Measurements from ENCODE around the gene TNS1.
"Not testable (repeated sequence)": the region's sequence is repeated elsewhere in the genome, so short reads cannot be mapped to it uniquely, and the experiment has no call there.

The TNS1 gene

GRCh38 chr2:218002845-218003180 is at the start of gene TNS1:
TSS of gene TNS1 (minus strand) at chr2:218002995. CDS start at chr2:218002872, 123 bp downstream.
- Histone ChIP-seq H3K4me3 (ENCODE audit: low read length) (no peak within 1 kb of the TSS), H3K36me3 (ENCODE audit: control insufficient read depth, insufficient read depth, low read length) (no peaks in the 10 kb centered on the region), H3K27me3 (ENCODE audit: control insufficient read depth, insufficient read depth, low read length) (no peaks in the 10 kb centered on the region), H3K9me3 (ENCODE audit: control insufficient read depth, low read length) (no peaks in the 10 kb centered on the region), H3K4me1 (ENCODE audit: control insufficient read depth, insufficient read depth, low read length) (peaks cover 7% of the 10 kb centered on the region), H3K9ac (ENCODE audit: low read length) (no peak within 1 kb of the TSS)

GRCh38 chr2:218051903-218052302 is 49.1 kb upstream of the TNS1 start:
- H3K4me1 ChIP-seq (ENCODE audit: control insufficient read depth, insufficient read depth, low read length) = no peaks in the 10 kb centered on the region
- H3K36me3 ChIP-seq (ENCODE audit: control insufficient read depth, insufficient read depth, low read length) = no peaks in the 10 kb centered on the region
- no peak overlapping the region for H3K4me3 ChIP-seq (ENCODE audit: low read length)
- no peaks in the 10 kb centered on the region for H3K9me3 ChIP-seq (ENCODE audit: control insufficient read depth, low read length)
- H3K27me3 ChIP-seq (ENCODE audit: control insufficient read depth, insufficient read depth, low read length) = no peaks in the 10 kb centered on the region
- H3K9ac ChIP-seq (ENCODE audit: low read length) = no peak overlapping the region

- H3K9me3 ChIP-seq (ENCODE audit: control insufficient read depth, low read length) = no peaks in the 10 kb centered on the region
- no peak overlapping the region for H3K9ac ChIP-seq (ENCODE audit: low read length)
- no peak overlapping the region for H3K4me3 ChIP-seq (ENCODE audit: low read length)
- H3K27me3 ChIP-seq (ENCODE audit: control insufficient read depth, insufficient read depth, low read length) = no peaks in the 10 kb centered on the region
- H3K36me3 ChIP-seq (ENCODE audit: control insufficient read depth, insufficient read depth, low read length) = no peaks in the 10 kb centered on the region
- no peaks in the 10 kb centered on the region for H3K4me1 ChIP-seq (ENCODE audit: control insufficient read depth, insufficient read depth, low read length)
Measured at GRCh38 chr2:218047536-218048225, 44.9 kb upstream of the TNS1 start.

- Histone ChIP-seq H3K9ac (ENCODE audit: low read length) (no peak overlapping the region), H3K36me3 (ENCODE audit: control insufficient read depth, insufficient read depth, low read length) (no peaks in the 10 kb centered on the region), H3K4me3 (ENCODE audit: low read length) (no peak overlapping the region), H3K27me3 (ENCODE audit: control insufficient read depth, insufficient read depth, low read length) (no peaks in the 10 kb centered on the region), H3K4me1 (ENCODE audit: control insufficient read depth, insufficient read depth, low read length) (no peaks in the 10 kb centered on the region), H3K9me3 (ENCODE audit: control insufficient read depth, low read length) (no peaks in the 10 kb centered on the region)
Measured at GRCh38 chr2:218046238-218046637, 43.4 kb upstream of the TNS1 start.

GRCh38 chr2:218044599-218044998 is 41.8 kb upstream of the TNS1 start:
- H3K27me3 ChIP-seq (ENCODE audit: control insufficient read depth, insufficient read depth, low read length); H3K4me3 ChIP-seq (ENCODE audit: low read length); H3K9ac ChIP-seq (ENCODE audit: low read length); H3K9me3 ChIP-seq (ENCODE audit: control insufficient read depth, low read length); H3K36me3 ChIP-seq (ENCODE audit: control insufficient read depth, insufficient read depth, low read length); H3K4me1 ChIP-seq (ENCODE audit: control insufficient read depth, insufficient read depth, low read length): not testable (repeated sequence)

- no peaks in the 10 kb centered on the region for H3K27me3 ChIP-seq (ENCODE audit: control insufficient read depth, insufficient read depth, low read length)
- H3K4me1 ChIP-seq (ENCODE audit: control insufficient read depth, insufficient read depth, low read length) = no peaks in the 10 kb centered on the region
Measured at GRCh38 chr2:218043701-218044109, 40.9 kb upstream of the TNS1 start.

GRCh38 chr2:218043100-218043499 is 40.3 kb upstream of the TNS1 start:
- H3K27me3 ChIP-seq (ENCODE audit: control insufficient read depth, insufficient read depth, low read length) = no peaks in the 10 kb centered on the region
- no peaks in the 10 kb centered on the region for H3K36me3 ChIP-seq (ENCODE audit: control insufficient read depth, insufficient read depth, low read length)
- H3K9ac ChIP-seq (ENCODE audit: low read length) = no peak overlapping the region
- no peaks in the 10 kb centered on the region for H3K9me3 ChIP-seq (ENCODE audit: control insufficient read depth, low read length)
- no peak overlapping the region for H3K4me3 ChIP-seq (ENCODE audit: low read length)
- no peaks in the 10 kb centered on the region for H3K4me1 ChIP-seq (ENCODE audit: control insufficient read depth, insufficient read depth, low read length)

More at GRCh38 chr2:218043701-218044109, 40.9 kb upstream of the TNS1 start:
- H3K9me3 ChIP-seq (ENCODE audit: control insufficient read depth, low read length) = no peaks in the 10 kb centered on the region
- H3K36me3 ChIP-seq (ENCODE audit: control insufficient read depth, insufficient read depth, low read length) = no peaks in the 10 kb centered on the region
- no peak overlapping the region for H3K4me3 ChIP-seq (ENCODE audit: low read length)
- no peak overlapping the region for H3K9ac ChIP-seq (ENCODE audit: low read length)

- no peaks in the 10 kb centered on the region for H3K4me1 ChIP-seq (ENCODE audit: control insufficient read depth, insufficient read depth, low read length)
Measured at GRCh38 chr2:218041302-218042168, 38.7 kb upstream of the TNS1 start.

GRCh38 chr2:218040883-218041282 is 38.1 kb upstream of the TNS1 start:
- H3K4me3 ChIP-seq (ENCODE audit: low read length) = no peak overlapping the region
- no peaks in the 10 kb centered on the region for H3K36me3 ChIP-seq (ENCODE audit: control insufficient read depth, insufficient read depth, low read length)
- H3K27me3 ChIP-seq (ENCODE audit: control insufficient read depth, insufficient read depth, low read length) = no peaks in the 10 kb centered on the region
- no peaks in the 10 kb centered on the region for H3K9me3 ChIP-seq (ENCODE audit: control insufficient read depth, low read length)
- H3K9ac ChIP-seq (ENCODE audit: low read length) = no peak overlapping the region
- H3K4me1 ChIP-seq (ENCODE audit: control insufficient read depth, insufficient read depth, low read length) = no peaks in the 10 kb centered on the region

More at GRCh38 chr2:218041302-218042168, 38.7 kb upstream of the TNS1 start:
- H3K27me3 ChIP-seq (ENCODE audit: control insufficient read depth, insufficient read depth, low read length) = no peaks in the 10 kb centered on the region
- H3K36me3 ChIP-seq (ENCODE audit: control insufficient read depth, insufficient read depth, low read length) = no peaks in the 10 kb centered on the region
- H3K9me3 ChIP-seq (ENCODE audit: control insufficient read depth, low read length) = no peaks in the 10 kb centered on the region
- no peak overlapping the region for H3K4me3 ChIP-seq (ENCODE audit: low read length)
- H3K9ac ChIP-seq (ENCODE audit: low read length) = no peak overlapping the region

GRCh38 chr2:218039171-218039570 is 36.4 kb upstream of the TNS1 start:
- no peaks in the 10 kb centered on the region for H3K9me3 ChIP-seq (ENCODE audit: control insufficient read depth, low read length)
- H3K27me3 ChIP-seq (ENCODE audit: control insufficient read depth, insufficient read depth, low read length) = peaks cover 5% of the 10 kb centered on the region
- no peaks in the 10 kb centered on the region for H3K36me3 ChIP-seq (ENCODE audit: control insufficient read depth, insufficient read depth, low read length)

GRCh38 chr2:218036371-218036770 is 33.6 kb upstream of the TNS1 start:
- H3K4me1 ChIP-seq (ENCODE audit: control insufficient read depth, insufficient read depth, low read length) = peaks cover 9% of the 10 kb centered on the region
- no peak overlapping the region for H3K4me3 ChIP-seq (ENCODE audit: low read length)
- no peaks in the 10 kb centered on the region for H3K9me3 ChIP-seq (ENCODE audit: control insufficient read depth, low read length)
- no peak overlapping the region for H3K9ac ChIP-seq (ENCODE audit: low read length)
- peaks cover 9% of the 10 kb centered on the region for H3K27me3 ChIP-seq (ENCODE audit: control insufficient read depth, insufficient read depth, low read length)
- no peaks in the 10 kb centered on the region for H3K36me3 ChIP-seq (ENCODE audit: control insufficient read depth, insufficient read depth, low read length)

More at GRCh38 chr2:218039171-218039570, 36.4 kb upstream of the TNS1 start:
- Histone ChIP-seq H3K4me3 (ENCODE audit: low read length) (no peak overlapping the region), H3K4me1 (ENCODE audit: control insufficient read depth, insufficient read depth, low read length) (peaks cover 6% of the 10 kb centered on the region), H3K9ac (ENCODE audit: low read length) (no peak overlapping the region)

GRCh38 chr2:218035463-218036100 is 32.8 kb upstream of the TNS1 start:
- no peak overlapping the region for H3K4me3 ChIP-seq (ENCODE audit: low read length)
- H3K36me3 ChIP-seq (ENCODE audit: control insufficient read depth, insufficient read depth, low read length) = no peaks in the 10 kb centered on the region
- H3K27me3 ChIP-seq (ENCODE audit: control insufficient read depth, insufficient read depth, low read length) = peaks cover 9% of the 10 kb centered on the region
- peaks cover 9% of the 10 kb centered on the region for H3K4me1 ChIP-seq (ENCODE audit: control insufficient read depth, insufficient read depth, low read length)
- peak overlapping the region; percentile 53 for H3K9ac ChIP-seq (ENCODE audit: low read length)
- no peaks in the 10 kb centered on the region for H3K9me3 ChIP-seq (ENCODE audit: control insufficient read depth, low read length)

All from mucosa of stomach (tissue), 1 donor.